Activated T-cell treated with anti-CD3 and anti-CD28 coated beads, Interleukin-2, amount 50 U/mL, for 4 hours (primary cell): ENCODE measurements around the gene MAP3K13. TPM values are rescaled to one million over a fixed set of nuclear protein-coding genes. Genes with fewer than 3 reads are reported as not detected.
"Not testable (repeated sequence)": the region's sequence is repeated elsewhere in the genome, so short reads cannot be mapped to it uniquely, and the experiment has no call there.

Experiments
- ATAC-seq, 2 donors: fragments of 200-7000 bp; cut with Tn5 transposase; one replicate each; pipeline ENCODE4 v1.10.0; 2021
- DNase-seq: peaks from one replicate; pipeline ENCODE4 v3.0.0-alpha.2; 2020
- H3K27me3 Mint-ChIP-seq: one replicate; pipeline ENCODE4 v1.8.0; 2021; ENCODE audit warnings: low read depth, mixed read lengths
- H3K36me3 Mint-ChIP-seq: one replicate; pipeline ENCODE4 v1.8.0; 2022; ENCODE audit warnings: mixed read lengths; ENCODE audit not compliant: insufficient read depth
- H3K4me1 Mint-ChIP-seq: one replicate; pipeline ENCODE4 v1.8.0; 2021; ENCODE audit warnings: low read depth, mixed read lengths
- H3K4me3 Mint-ChIP-seq: one replicate; pipeline ENCODE4 v1.8.0; 2021; ENCODE audit warnings: mild to moderate bottlenecking, moderate library complexity, mixed read lengths
- H3K9me3 Mint-ChIP-seq: one replicate; pipeline ENCODE4 v1.8.0; 2021; ENCODE audit warnings: mixed read lengths
- total RNA-seq, 3 donors: library from RNA; stranded (reverse); gene quantifications; one replicate each; pipeline ENCODE4 v1.2.1, GENCODE V29; 2021

MAP3K13 gene
- total RNA-seq, 3 donors from 2014 or later, result 8.8 to 12.3 (median 9.0) TPM

- no peak for DNase-seq
- Mint-ChIP-seq H3K4me1 (no peaks in the 10 kb centered on the region), H3K36me3 (no peaks in the 10 kb centered on the region), H3K4me3 (no peak overlapping the region), H3K27me3 (peaks cover 5% of the 10 kb centered on the region), H3K9me3 (no peaks in the 10 kb centered on the region)
- no peak for ATAC-seq
These were observed 37.1 kb downstream of the MAP3K13 start for GRCh38 chr3:185399737-185400667.

- H3K27me3 Mint-ChIP-seq, result peaks cover 5% of the 10 kb centered on the region
- no peaks in the 10 kb centered on the region for H3K36me3 Mint-ChIP-seq
- no peak for ATAC-seq
- H3K9me3 Mint-ChIP-seq, result no peaks in the 10 kb centered on the region
- no peak overlapping the region for H3K4me3 Mint-ChIP-seq
- no peaks in the 10 kb centered on the region for H3K4me1 Mint-ChIP-seq
- no peak for DNase-seq
These were observed 37.9 kb downstream of the MAP3K13 start for GRCh38 chr3:185400866-185401265.

GRCh38 chr3:185401319-185401955, 38.5 kb downstream of the MAP3K13 start:
- no peak overlapping the region for H3K4me3 Mint-ChIP-seq
- no peak for ATAC-seq
- H3K9me3 Mint-ChIP-seq, result no peaks in the 10 kb centered on the region
- no peaks in the 10 kb centered on the region for H3K36me3 Mint-ChIP-seq
- H3K4me1 Mint-ChIP-seq, result no peaks in the 10 kb centered on the region
- no peak for DNase-seq
- peaks cover 5% of the 10 kb centered on the region for H3K27me3 Mint-ChIP-seq

GRCh38 chr3:185402561-185402960, 39.6 kb downstream of the MAP3K13 start:
- Mint-ChIP-seq H3K27me3 (peaks cover 5% of the 10 kb centered on the region), H3K4me1 (no peaks in the 10 kb centered on the region), H3K9me3 (no peaks in the 10 kb centered on the region), H3K4me3 (no peak overlapping the region), H3K36me3 (no peaks in the 10 kb centered on the region)
- DNase-seq, result no peak
- no peak for ATAC-seq

GRCh38 chr3:185403002-185403401, 40.1 kb downstream of the MAP3K13 start:
- ATAC-seq (no peak), DNase-seq (no peak)
- Mint-ChIP-seq H3K4me3 (no peak overlapping the region), H3K36me3 (no peaks in the 10 kb centered on the region), H3K4me1 (no peaks in the 10 kb centered on the region), H3K27me3 (peaks cover 5% of the 10 kb centered on the region), H3K9me3 (no peaks in the 10 kb centered on the region)

GRCh38 chr3:185405243-185405642, 42.3 kb downstream of the MAP3K13 start:
- Mint-ChIP-seq H3K27me3 (peaks cover 5% of the 10 kb centered on the region), H3K4me1 (no peaks in the 10 kb centered on the region), H3K36me3 (no peaks in the 10 kb centered on the region), H3K4me3 (no peak overlapping the region), H3K9me3 (no peaks in the 10 kb centered on the region)
- no peak for DNase-seq
- no peak for ATAC-seq

GRCh38 chr3:185405664-185406063, 42.7 kb downstream of the MAP3K13 start:
- H3K4me3 Mint-ChIP-seq, result no peak overlapping the region
- no peaks in the 10 kb centered on the region for H3K36me3 Mint-ChIP-seq
- ATAC-seq (no peak), DNase-seq (no peak)
- no peaks in the 10 kb centered on the region for H3K4me1 Mint-ChIP-seq
- H3K9me3 Mint-ChIP-seq, result no peaks in the 10 kb centered on the region
- H3K27me3 Mint-ChIP-seq, result peaks cover 5% of the 10 kb centered on the region

GRCh38 chr3:185406121-185406620, 43.2 kb downstream of the MAP3K13 start:
- no peak for DNase-seq
- no peak for ATAC-seq
- Mint-ChIP-seq H3K4me1 (no peaks in the 10 kb centered on the region), H3K36me3 (no peaks in the 10 kb centered on the region), H3K9me3 (no peaks in the 10 kb centered on the region), H3K27me3 (peaks cover 5% of the 10 kb centered on the region), H3K4me3 (no peak overlapping the region)

GRCh38 chr3:185409957-185410356, 47.0 kb downstream of the MAP3K13 start:
- no peaks in the 10 kb centered on the region for H3K27me3 Mint-ChIP-seq
- no peaks in the 10 kb centered on the region for H3K9me3 Mint-ChIP-seq
- ATAC-seq (no peak), DNase-seq (no peak)
- H3K4me3 Mint-ChIP-seq, result no peak overlapping the region
- H3K36me3 Mint-ChIP-seq, result no peaks in the 10 kb centered on the region
- no peaks in the 10 kb centered on the region for H3K4me1 Mint-ChIP-seq

GRCh38 chr3:185411133-185411532, 48.2 kb downstream of the MAP3K13 start:
- H3K9me3 Mint-ChIP-seq, result no peaks in the 10 kb centered on the region
- no peak for DNase-seq
- no peak overlapping the region for H3K4me3 Mint-ChIP-seq
- H3K36me3 Mint-ChIP-seq, result no peaks in the 10 kb centered on the region
- H3K4me1 Mint-ChIP-seq, result no peaks in the 10 kb centered on the region
- H3K27me3 Mint-ChIP-seq, result peaks cover 2% of the 10 kb centered on the region
- no peak for ATAC-seq

- no peaks in the 10 kb centered on the region for H3K4me1 Mint-ChIP-seq
- peaks cover 6% of the 10 kb centered on the region for H3K27me3 Mint-ChIP-seq
- H3K9me3 Mint-ChIP-seq, result no peaks in the 10 kb centered on the region
- DNase-seq, result no peak
- no peak for ATAC-seq
- H3K4me3 Mint-ChIP-seq, result no peak overlapping the region
- no peaks in the 10 kb centered on the region for H3K36me3 Mint-ChIP-seq
These were observed 53.6 kb downstream of the MAP3K13 start for GRCh38 chr3:185416513-185416912.

GRCh38 chr3:185418561-185418977, 55.6 kb downstream of the MAP3K13 start:
- not testable (repeated sequence) for ATAC-seq, DNase-seq, H3K36me3 Mint-ChIP-seq, H3K4me3 Mint-ChIP-seq, H3K4me1 Mint-ChIP-seq, H3K9me3 Mint-ChIP-seq
- H3K27me3 Mint-ChIP-seq, result peaks cover 11% of the 10 kb centered on the region

- Mint-ChIP-seq H3K4me3 (no peak overlapping the region), H3K9me3 (no peaks in the 10 kb centered on the region), H3K27me3 (peaks cover 16% of the 10 kb centered on the region), H3K4me1 (no peaks in the 10 kb centered on the region), H3K36me3 (no peaks in the 10 kb centered on the region)
- ATAC-seq (no peak), DNase-seq (no peak)
These were observed 57.8 kb downstream of the MAP3K13 start for GRCh38 chr3:185420762-185421161.

GRCh38 chr3:185421577-185422232, 58.8 kb downstream of the MAP3K13 start:
- Mint-ChIP-seq H3K36me3 (no peaks in the 10 kb centered on the region), H3K9me3 (no peaks in the 10 kb centered on the region), H3K27me3 (peaks cover 15% of the 10 kb centered on the region), H3K4me1 (no peaks in the 10 kb centered on the region), H3K4me3 (no peak overlapping the region)
- DNase-seq (no peak), ATAC-seq (no peak)
